D341Med (cell line): ENCODE measurements around the gene MRGPRX3.
A peak's percentile ranks its signal among the peaks of the same experiment; 100 is the strongest.
"Not testable (repeated sequence)": the region's sequence is repeated elsewhere in the genome, so short reads cannot be mapped to it uniquely, and the experiment has no call there.

Experiments
- DNase-seq: peaks from one replicate; pipeline ENCODE4 v3.0.0; 2012; ENCODE audit warnings: low spot score

MRGPRX3 gene

DNA sequence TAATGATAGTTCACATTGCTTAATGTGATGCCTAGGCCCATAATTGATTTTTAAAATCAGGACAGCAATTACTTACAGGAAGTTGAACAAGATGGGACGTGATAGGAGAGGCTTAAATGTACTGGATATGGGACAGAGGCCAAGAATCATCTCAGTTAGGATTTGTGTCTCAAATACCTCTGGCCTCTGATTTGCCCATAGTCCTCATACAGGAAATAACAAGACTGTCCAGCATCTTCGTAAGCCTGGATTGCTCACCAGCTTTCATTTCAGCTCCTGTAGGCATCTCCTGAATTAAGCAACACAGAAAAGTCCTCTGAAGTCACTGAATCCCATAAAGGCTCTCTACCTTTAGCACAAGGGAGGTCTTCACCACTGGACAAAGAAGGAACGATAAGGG is at the start of gene MRGPRX3:
Gene MRGPRX3 (plus strand): TSS at position 231 of the 400 bp plus-strand sequence. CDS start 4,632 bp downstream, outside the sequence.
- DNase-seq, result no peak

GRCh38 chr11:18088366-18088765 is 44.0 kb upstream of the MRGPRX3 start:
- DNase-seq, result no peak

GRCh38 chr11:18088966-18089365 is 43.4 kb upstream of the MRGPRX3 start:
- DNase-seq, result no peak

GRCh38 chr11:18091731-18092130 is 40.6 kb upstream of the MRGPRX3 start:
- DNase-seq, result no peak

DNA sequence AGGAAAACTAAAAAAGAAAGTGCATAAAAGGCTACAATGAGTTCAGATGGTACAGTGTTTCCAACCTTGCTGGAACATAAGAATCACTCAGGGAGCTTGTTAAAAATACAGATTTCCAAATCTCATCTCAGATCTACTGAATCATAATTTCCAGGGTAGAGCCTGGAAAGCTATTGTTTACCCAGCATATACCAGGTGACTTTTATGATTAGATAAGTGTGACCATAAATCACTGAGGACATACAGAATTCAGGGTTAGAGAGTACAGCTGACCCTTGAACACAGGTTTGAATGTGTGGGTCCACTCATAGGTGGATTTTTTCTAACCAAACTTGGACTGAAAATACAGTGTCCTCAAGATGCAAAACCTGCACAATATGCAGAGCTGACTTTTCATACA is 38.4 kb upstream of the MRGPRX3 start:
- DNase-seq, result no peak

DNA sequence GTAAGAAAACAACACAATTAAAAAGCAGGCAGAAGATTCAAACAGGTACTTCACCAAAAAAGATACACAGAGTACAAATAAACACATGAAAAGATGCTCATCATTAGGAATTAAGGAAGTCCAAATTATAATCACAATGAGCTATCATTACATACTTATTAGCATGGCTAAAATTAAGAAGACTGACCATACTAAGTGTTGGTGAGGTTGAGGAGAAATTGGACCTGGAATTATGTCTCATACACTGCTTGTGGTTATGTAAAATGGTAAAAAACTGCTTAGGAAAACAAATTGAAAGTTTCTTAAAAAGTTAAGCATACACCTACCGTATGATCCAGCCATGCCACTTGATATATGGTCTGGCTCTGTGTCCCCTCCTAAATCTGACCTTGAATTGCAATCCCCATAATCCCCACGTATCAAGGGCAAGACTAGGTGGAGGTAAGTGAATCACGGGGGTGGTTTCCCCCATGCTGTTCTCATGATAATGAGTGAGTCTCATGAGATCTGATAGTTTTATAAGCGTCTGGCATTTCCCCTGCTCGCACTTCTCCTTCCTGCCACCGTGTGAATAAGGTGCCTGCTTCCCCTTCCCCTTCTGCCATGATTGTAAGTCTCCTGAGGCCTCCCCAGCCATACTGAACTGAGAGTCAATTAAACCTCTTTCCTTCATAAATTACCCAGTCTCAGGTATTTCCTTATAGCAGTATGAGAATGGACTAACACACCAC is 31.3 kb upstream of the MRGPRX3 start:
- DNase-seq, result no peak

- no peak for DNase-seq
These were observed 27.1 kb upstream of the MRGPRX3 start for GRCh38 chr11:18105086-18105801.

GRCh38 chr11:18105802-18106574 is 26.4 kb upstream of the MRGPRX3 start, which contains the start of gene SAAL1:
SAAL1 (minus strand) TSS chr11:18106082; CDS start chr11:18106041, 41 bp downstream.
- DNase-seq, result peak; percentile 94

DNA sequence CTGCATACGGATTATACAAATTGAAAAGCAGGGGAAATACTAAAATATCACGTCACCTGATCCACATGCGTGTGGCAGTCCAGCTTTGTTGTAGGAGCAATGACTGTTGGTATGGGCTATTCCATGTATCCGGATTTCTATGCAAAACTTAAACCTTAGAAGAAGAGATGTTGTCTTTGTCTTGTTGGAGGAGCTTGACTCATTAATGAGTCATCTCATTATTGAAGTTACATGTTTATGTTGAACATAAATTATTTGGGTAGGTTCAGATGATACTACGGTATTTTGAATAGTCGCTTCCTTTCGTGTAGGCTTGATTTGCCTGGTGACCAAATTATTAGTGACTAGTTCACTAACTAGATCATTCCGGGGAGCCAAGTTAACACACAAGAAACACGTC is 25.7 kb upstream of the MRGPRX3 start:
- no peak for DNase-seq

DNA sequence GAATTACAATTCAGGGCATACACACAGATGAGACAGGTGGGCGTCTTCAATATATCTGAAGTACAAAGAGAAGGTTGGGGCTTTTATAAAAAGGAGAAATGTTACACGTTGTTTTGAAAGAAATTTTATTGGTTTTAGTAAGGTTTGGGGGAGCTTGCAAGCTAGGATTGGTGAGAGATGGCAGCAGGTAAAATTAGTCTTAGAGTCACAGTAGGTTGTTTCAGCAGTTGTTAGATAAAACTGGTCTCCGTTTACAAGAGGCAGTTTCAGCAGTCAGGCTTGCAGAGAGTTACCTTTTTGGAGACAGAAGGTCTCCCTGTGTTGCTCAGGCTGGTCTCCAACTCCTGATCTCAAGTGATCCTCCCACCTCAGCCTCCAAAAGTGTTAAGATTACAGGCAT is 24.1 kb upstream of the MRGPRX3 start:
- DNase-seq, result no peak

GRCh38 chr11:18111005-18111404 is 21.4 kb upstream of the MRGPRX3 start:
- DNase-seq, result no peak

DNA sequence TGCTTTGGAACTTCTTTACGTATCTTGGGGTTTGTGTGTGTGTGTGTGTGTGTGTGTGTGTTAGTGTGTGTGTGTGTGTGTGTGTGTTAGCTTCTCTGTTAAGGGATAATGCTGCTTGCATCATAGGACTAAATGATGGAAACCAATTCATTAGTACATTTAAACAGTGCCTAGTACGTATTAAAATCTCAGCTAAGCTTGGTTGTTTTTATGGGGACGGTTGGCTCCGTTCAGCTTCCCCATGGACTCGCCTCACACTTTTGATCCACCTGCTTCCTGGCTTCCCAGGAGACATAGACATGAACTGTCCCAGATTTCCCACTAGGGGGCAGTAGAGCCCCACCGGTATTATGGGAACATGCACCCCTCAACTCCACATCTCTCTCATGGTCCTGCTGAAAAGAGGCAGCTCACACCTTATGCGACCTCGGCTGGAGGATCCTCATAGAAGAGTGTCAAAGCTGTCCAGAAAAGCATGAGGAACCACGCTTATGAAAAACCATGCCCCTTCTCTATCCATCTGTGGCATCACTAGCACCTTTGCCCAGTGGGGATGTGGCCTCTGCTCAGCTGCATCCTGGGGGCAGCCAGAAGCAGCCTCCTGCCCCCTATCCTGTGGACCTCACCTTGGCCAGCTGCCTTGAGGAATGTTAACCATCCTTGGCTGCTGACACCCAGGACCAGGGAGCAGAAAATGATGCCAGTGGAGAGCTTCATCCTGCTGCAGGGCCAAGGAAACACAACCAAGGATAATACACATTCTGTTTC is 16.8 kb upstream of the MRGPRX3 start:
- peak; percentile 77 for DNase-seq

GRCh38 chr11:18121331-18121828 is 11.0 kb upstream of the MRGPRX3 start:
- not testable (repeated sequence) for DNase-seq

GRCh38 chr11:18131115-18131514 is 1.3 kb upstream of the MRGPRX3 start:
- not testable (repeated sequence) for DNase-seq

- no peak for DNase-seq
These were observed 2.9 kb downstream of the MRGPRX3 start for GRCh38 chr11:18135308-18135707.

DNA sequence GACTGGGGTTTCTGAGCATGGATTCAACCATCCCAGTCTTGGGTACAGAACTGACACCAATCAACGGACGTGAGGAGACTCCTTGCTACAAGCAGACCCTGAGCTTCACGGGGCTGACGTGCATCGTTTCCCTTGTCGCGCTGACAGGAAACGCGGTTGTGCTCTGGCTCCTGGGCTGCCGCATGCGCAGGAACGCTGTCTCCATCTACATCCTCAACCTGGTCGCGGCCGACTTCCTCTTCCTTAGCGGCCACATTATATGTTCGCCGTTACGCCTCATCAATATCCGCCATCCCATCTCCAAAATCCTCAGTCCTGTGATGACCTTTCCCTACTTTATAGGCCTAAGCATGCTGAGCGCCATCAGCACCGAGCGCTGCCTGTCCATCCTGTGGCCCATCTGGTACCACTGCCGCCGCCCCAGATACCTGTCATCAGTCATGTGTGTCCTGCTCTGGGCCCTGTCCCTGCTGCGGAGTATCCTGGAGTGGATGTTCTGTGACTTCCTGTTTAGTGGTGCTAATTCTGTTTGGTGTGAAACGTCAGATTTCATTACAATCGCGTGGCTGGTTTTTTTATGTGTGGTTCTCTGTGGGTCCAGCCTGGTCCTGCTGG is 4.9 kb downstream of the MRGPRX3 start:
- no peak for DNase-seq

DNA sequence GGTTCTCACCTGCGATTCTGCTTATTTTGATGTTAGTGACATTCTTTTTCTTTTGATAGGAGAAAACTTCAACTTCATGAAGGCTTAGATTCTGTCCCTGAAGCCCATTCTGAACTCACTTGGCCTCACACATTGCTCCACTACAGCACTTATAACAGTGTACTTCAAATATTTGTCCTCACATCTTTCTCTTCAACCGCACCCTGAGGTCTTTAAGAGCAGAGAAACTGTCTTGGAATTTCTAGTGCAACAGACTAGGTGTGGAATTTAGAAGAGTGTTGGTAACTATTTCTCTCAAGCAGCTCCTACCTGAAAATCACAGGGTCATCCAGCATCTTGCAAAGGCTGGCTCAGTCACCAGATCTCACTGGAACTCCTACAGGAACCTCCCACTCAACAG is 7.8 kb downstream of the MRGPRX3 start:
- DNase-seq, result no peak

DNA sequence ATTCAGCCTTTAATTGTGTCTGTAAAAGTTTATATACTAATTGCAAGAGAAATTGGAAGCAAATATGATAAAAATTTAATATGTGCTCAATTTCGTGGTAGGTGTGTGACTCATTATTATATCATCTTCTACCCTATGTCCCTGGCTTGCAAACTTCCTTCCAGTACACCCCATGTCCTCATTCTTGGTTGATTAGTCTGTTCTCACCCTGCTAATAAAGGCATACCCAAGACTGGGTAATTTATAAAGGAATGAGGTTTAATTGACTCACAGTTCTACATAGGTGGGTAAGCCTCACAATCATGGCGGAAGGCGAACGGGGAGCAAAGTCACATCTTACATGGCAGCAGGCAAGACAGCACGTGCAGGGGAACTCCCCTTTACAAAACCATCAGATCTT is 11.9 kb downstream of the MRGPRX3 start:
- DNase-seq, result no peak

GRCh38 chr11:18145025-18145424 is 12.7 kb downstream of the MRGPRX3 start:
- peak; percentile 39 for DNase-seq

DNA sequence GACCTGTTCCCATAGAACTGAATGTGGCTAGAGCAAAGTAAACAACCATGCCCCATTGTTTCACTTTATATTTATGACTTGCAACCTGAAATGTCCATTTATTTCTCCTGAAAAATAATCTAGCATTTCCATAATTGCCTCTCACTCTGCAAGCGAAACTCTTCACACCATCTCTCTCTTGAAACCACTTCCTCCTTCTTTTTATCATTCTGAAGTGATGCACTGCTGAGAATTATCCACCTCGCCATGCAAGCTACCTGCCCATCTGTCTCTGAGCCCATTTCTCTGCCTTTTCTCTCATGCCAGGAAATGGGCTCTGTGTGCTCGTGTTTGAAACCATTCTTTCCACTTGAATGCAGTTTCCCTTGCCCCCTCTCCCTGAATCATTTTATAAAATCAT is 13.5 kb downstream of the MRGPRX3 start:
- no peak for DNase-seq

GRCh38 chr11:18151581-18151980 is 19.2 kb downstream of the MRGPRX3 start:
- DNase-seq, result no peak
